PC-9 (cell line): ENCODE data around the gene OR4B1. TPM values are rescaled to one million over a fixed set of nuclear protein-coding genes. Genes with fewer than 3 reads are reported as not detected.
A peak's percentile ranks its signal among the peaks of the same experiment; 100 is the strongest.

Experiments used
- Bru-seq: library from RNA; stranded (reverse); fragments of 400-500 nt; gene quantifications from one replicate; lab custom pipeline; 2021; lab: Mats Ljungman, UMichigan
- BruChase-seq, 2 experiments: library from RNA; stranded (reverse); fragments of 400-500 nt; gene quantifications; one replicate each; lab custom pipeline; 2021; lab: Mats Ljungman, UMichigan
- BruUV-seq: library from RNA; stranded (reverse); fragments of 400-500 nt; replicated peaks from 2 replicates; lab custom pipeline; 2021; lab: Mats Ljungman, UMichigan
- CTCF ChIA-PET: fragments of 300-600 bp; sonication (Branson Sonifier 250); formaldehyde crosslinking; loops from one replicate; lab custom pipeline; 2022; ENCODE audit warnings: antibody characterized with exemption; lab: Charles Lee
- POLR2A ChIA-PET: fragments of 300-600 bp; sonication (Branson Sonifier 250); formaldehyde crosslinking; loops from one replicate; lab custom pipeline; 2022; ENCODE audit warnings: antibody characterized with exemption; ENCODE audit not compliant: unreplicated experiment; lab: Charles Lee
- DNase-seq, 2 experiments: peaks; one replicate each; pipeline versions ENCODE4 v3.0.0 to v3.0.0-alpha.2; 2015 to 2022; ENCODE audit warnings: mixed read lengths in 1 of 2
- H2AFZ ChIP-seq: fragments of 200-600 bp; sonication (generic); 2 replicates; pipeline ENCODE4 v1.8.1; 2017; ENCODE audit warnings: antibody characterized with exemption
- H3F3A ChIP-seq: fragments of 200-600 bp; sonication (generic); 2 replicates; pipeline ENCODE4 v1.8.1; 2017; ENCODE audit warnings: antibody characterized with exemption, mild to moderate bottlenecking, low read depth; ENCODE audit not compliant: insufficient read depth
- H3K27ac ChIP-seq: fragments of 200-600 bp; sonication (generic); 2 replicates; pipeline ENCODE4 v1.6.1; 2016; ENCODE audit warnings: mixed run types
- H3K27me3 ChIP-seq: fragments of 200-600 bp; sonication (generic); 2 replicates; pipeline ENCODE4 v1.6.1; 2016; ENCODE audit warnings: low read depth, mixed run types; ENCODE audit not compliant: insufficient read depth
- H3K36me3 ChIP-seq: fragments of 200-600 bp; sonication (generic); 2 replicates; pipeline ENCODE4 v1.6.1; 2016; ENCODE audit warnings: low read depth, mixed run types
- H3K4me1 ChIP-seq: fragments of 200-600 bp; sonication (generic); replicated peaks from 2 replicates; pipeline ENCODE4 v1.6.1; 2016; ENCODE audit warnings: mixed run types; ENCODE audit not compliant: insufficient read depth
- H3K4me2 ChIP-seq: fragments of 200-600 bp; sonication (generic); 2 replicates; pipeline ENCODE4 v1.6.1; 2017; ENCODE audit warnings: mixed run types
- H3K4me3 ChIP-seq: fragments of 200-600 bp; sonication (generic); 2 replicates; pipeline ENCODE4 v1.6.1; 2016; ENCODE audit warnings: mixed run types
- H3K79me2 ChIP-seq: fragments of 200-600 bp; sonication (generic); 2 replicates; pipeline ENCODE4 v1.6.1; 2017; ENCODE audit warnings: low read depth, mixed run types
- H3K9me2 ChIP-seq: fragments of 200-600 bp; sonication (generic); 2 replicates; pipeline ENCODE4 v1.8.1; 2017; ENCODE audit warnings: mild to moderate bottlenecking; ENCODE audit not compliant: insufficient read depth
- H3K9me3 ChIP-seq: fragments of 200-600 bp; sonication (generic); 2 replicates; pipeline ENCODE4 v1.8.1; 2016; ENCODE audit warnings: low read depth; ENCODE audit not compliant: insufficient read depth
- H4K20me1 ChIP-seq: fragments of 200-600 bp; sonication (generic); 2 replicates; pipeline ENCODE4 v1.8.1; 2017; ENCODE audit not compliant: insufficient read depth
- CTCF ChIP-seq: fragments of 200-600 bp; sonication (generic); conservative IDR thresholded peaks from 2 replicates; pipeline ENCODE4 v1.6.1; 2017; ENCODE audit warnings: mixed run types, antibody characterized with exemption, mild to moderate bottlenecking, moderate library complexity
- EZH2 ChIP-seq: fragments of 200-600 bp; sonication (generic); IDR thresholded peaks from 2 replicates; pipeline ENCODE4 v1.8.0; 2017; ENCODE audit warnings: antibody characterized with exemption, low read depth
- intact Hi-C: fragments of 100-400 bp; cut with micrococcal nuclease; formaldehyde crosslinking; loops from one replicate; pipeline ENCODE4 v1.10.0; 2022; ENCODE audit not compliant: unreplicated experiment
- long read RNA-seq: library from polyadenylated mRNA; stranded (forward); transcript quantifications from one replicate; pipeline ENCODE4 v2.0.0, GENCODE V29; 2022
- total RNA-seq: library from RNA; stranded (reverse); gene quantifications from 2 replicates; pipeline ENCODE4 v1.2.3, GENCODE V29; 2021

Gene OR4B1
- not detected in 2 replicates for total RNA-seq
- not detected for Bru-seq, nascent RNA
- BruChase-seq, experiment 1, labeled RNA remaining after a 2-hour chase, result percentile 37 among the genes with signal in this experiment
- percentile 22 among the genes with signal in this experiment for BruChase-seq, experiment 2, labeled RNA remaining after a 6-hour chase
- long read RNA-seq, result 0 reads

- CTCF ChIA-PET, result no interaction called here
- H3K4me1 ChIP-seq, result no peaks in the 10 kb centered on the region
- peaks cover 43% of the 10 kb centered on the region for H3K27me3 ChIP-seq
- H3F3A ChIP-seq, result no peaks in the 10 kb centered on the region
- H4K20me1 ChIP-seq, result no peaks in the 10 kb centered on the region
- DNase-seq, result no peak
- no peak within 1 kb of the TSS for H3K4me3 ChIP-seq
- no peak within 1 kb of the TSS for H2AFZ ChIP-seq
- H3K9me2 ChIP-seq, result no peaks in the 10 kb centered on the region
- no peaks in the 10 kb centered on the region for H3K9me3 ChIP-seq
- H3K27ac ChIP-seq, result no peak within 1 kb of the TSS
- H3K79me2 ChIP-seq, result no peaks in the 10 kb centered on the region
- no TSS peak for BruUV-seq
- intact Hi-C loops, result no loop called here
- no peak for TF ChIP-seq EZH2
- TF ChIP-seq CTCF, result no peak
- POLR2A ChIA-PET, result no interaction called here
- H3K4me2 ChIP-seq, result no peak within 1 kb of the TSS
- H3K36me3 ChIP-seq, result no peaks in the 10 kb centered on the region
Measured at GRCh38 chr11:48216510-48216909, at the start of gene OR4B1. Gene OR4B1 (plus strand): TSS chr11:48216810. CDS start chr11:48216810, 0 bp downstream.

- TF ChIP-seq CTCF (no peak), EZH2 (no peak)
- Histone ChIP-seq H3K4me1 (0 out of 2 replicates have a peak, but pooled peaks cover 3% of the 10 kb centered on the region), H3F3A (peaks cover 30% of the 10 kb centered on the region), H3K36me3 (peaks cover 13% of the 10 kb centered on the region; the same call in 1 of the 2 replicates), H3K79me2 (no peaks in the 10 kb centered on the region), H3K4me3 (no peak overlapping the region), H3K27ac (no peak overlapping the region), H3K4me2 (no peak overlapping the region), H3K9me3 (no peaks in the 10 kb centered on the region), H3K9me2 (no peaks in the 10 kb centered on the region), H2AFZ (no peak overlapping the region), H3K27me3 (no peaks in the 10 kb centered on the region), H4K20me1 (peaks cover 8% of the 10 kb centered on the region; the same call in 1 of the 2 replicates)
- POLR2A ChIA-PET, result no interaction called here
- CTCF ChIA-PET, result no interaction called here
- intact Hi-C loops, result loop anchor here (10.0 kb wide), 1 partner anchor 233 kb away; no protein-coding TSS in a partner anchor
- BruUV-seq, result no TSS peak
- DNase-seq, result no peak
Measured at GRCh38 chr11:48167380-48167779, 49.2 kb upstream of the OR4B1 start.

GRCh38 chr11:48168815-48169214, 47.8 kb upstream of the OR4B1 start:
- POLR2A ChIA-PET, result no interaction called here
- TF ChIP-seq CTCF (no peak), EZH2 (no peak)
- Histone ChIP-seq H3K9me2 (no peaks in the 10 kb centered on the region), H3F3A (peaks cover 30% of the 10 kb centered on the region), H3K36me3 (peaks cover 12% of the 10 kb centered on the region; the same call in 1 of the 2 replicates), H3K4me2 (no peak overlapping the region), H3K27me3 (no peaks in the 10 kb centered on the region), H3K9me3 (no peaks in the 10 kb centered on the region), H3K79me2 (no peaks in the 10 kb centered on the region), H3K4me1 (0 out of 2 replicates have a peak, but pooled peaks cover 3% of the 10 kb centered on the region), H4K20me1 (peaks cover 8% of the 10 kb centered on the region; the same call in 1 of the 2 replicates), H3K4me3 (no peak overlapping the region), H2AFZ (no peak overlapping the region), H3K27ac (no peak overlapping the region)
- no TSS peak for BruUV-seq
- intact Hi-C loops, result loop anchor here (10.0 kb wide), 1 partner anchor 234 kb away; no protein-coding TSS in a partner anchor
- no peak for DNase-seq
- CTCF ChIA-PET, result no interaction called here
